Neural cell (in vitro differentiated cells): ENCODE measurements around the gene SEPTIN8. TPM values are rescaled to one million over a fixed set of nuclear protein-coding genes. Genes with fewer than 3 reads are reported as not detected.

ENCODE experiments used
- H2AFZ ChIP-seq: fragments of 200-600, 300-800 bp; sonication (generic), shearing (Covaris generic); 2 replicates; pipeline ENCODE4 v1.6.0; 2014; ENCODE audit warnings: low read depth, mild to moderate bottlenecking, antibody characterized with exemption, low read length, moderate library complexity
- H3F3A ChIP-seq: fragments of 200-600 bp; shearing (Covaris generic); 2 replicates; pipeline ENCODE4 v1.6.1; 2016; ENCODE audit warnings: mild to moderate bottlenecking, moderate library complexity, mixed read lengths, antibody characterized with exemption, low read length; ENCODE audit not compliant: insufficient read depth, poor library complexity, severe bottlenecking
- H3K27ac ChIP-seq: fragments of 200-600, 300-800 bp; sonication (generic), shearing (Covaris generic); 2 replicates; pipeline ENCODE4 v1.5.1; 2014; ENCODE audit warnings: mild to moderate bottlenecking, low read length, moderate library complexity
- H3K27me3 ChIP-seq: fragments of 300-800, 200-600 bp; sonication (generic), shearing (Covaris generic); 2 replicates; pipeline ENCODE4 v1.6.0; 2014; ENCODE audit warnings: mild to moderate bottlenecking, low read depth, low read length, moderate library complexity; ENCODE audit not compliant: insufficient read depth
- H3K36me3 ChIP-seq: fragments of 300-800, 200-600 bp; sonication (generic), shearing (Covaris generic); 2 replicates; pipeline ENCODE4 v1.5.1; 2014; ENCODE audit warnings: mild to moderate bottlenecking, antibody characterized with exemption, low read length, moderate library complexity; ENCODE audit not compliant: insufficient read depth
- H3K4me2 ChIP-seq: fragments of 300-800, 200-600 bp; sonication (generic), shearing (Covaris generic); 2 replicates; pipeline ENCODE4 v1.6.0; 2014; ENCODE audit warnings: mild to moderate bottlenecking, low read length
- H3K4me3 ChIP-seq: fragments of 300-800, 200-600 bp; sonication (generic), shearing (Covaris generic); 2 replicates; pipeline ENCODE4 v1.5.1; 2014; ENCODE audit warnings: mild to moderate bottlenecking, low read length, moderate library complexity
- H3K79me2 ChIP-seq: fragments of 200-600 bp; shearing (Covaris generic); replicated peaks from 2 replicates; pipeline ENCODE4 v1.6.0; 2014; ENCODE audit warnings: mild to moderate bottlenecking, low read length, moderate library complexity; ENCODE audit not compliant: insufficient read depth
- H3K9ac ChIP-seq: fragments of 300-800, 200-600 bp; sonication (generic), shearing (Covaris generic); 2 replicates; pipeline ENCODE4 v1.6.1; 2016; ENCODE audit warnings: mild to moderate bottlenecking, low read length, mixed read lengths
- H3K9me2 ChIP-seq: fragments of 200-600 bp; shearing (Covaris generic); 2 replicates; pipeline ENCODE4 v1.6.1; 2016; ENCODE audit warnings: mild to moderate bottlenecking, low read length, mixed read lengths; ENCODE audit not compliant: insufficient read depth
- H3K9me3 ChIP-seq: fragments of 200-600, 300-800 bp; sonication (generic), shearing (Covaris generic); 2 replicates; pipeline ENCODE4 v1.6.1; 2016; ENCODE audit warnings: mild to moderate bottlenecking, mixed run types, low read length, moderate library complexity, mixed read lengths
- H4K20me1 ChIP-seq: fragments of 200-600 bp; shearing (Covaris generic); 2 replicates; pipeline ENCODE4 v1.6.1; 2016; ENCODE audit warnings: mild to moderate bottlenecking, mixed run types; ENCODE audit not compliant: insufficient read depth
- EP300 ChIP-seq: fragments of 450-650 bp; conservative IDR thresholded peaks from 2 replicates; pipeline ENCODE4 v1.6.1; 2014; ENCODE audit warnings: antibody characterized with exemption, mild to moderate bottlenecking, moderate library complexity; ENCODE audit not compliant: poor library complexity, severe bottlenecking
- EZH2 ChIP-seq: fragments of 200-600, 300-800 bp; shearing (Covaris generic), sonication (generic); IDR thresholded peaks from 2 replicates; pipeline ENCODE4 v1.6.1; 2014; ENCODE audit warnings: antibody characterized with exemption, low read length, borderline replicate concordance, mild to moderate bottlenecking; ENCODE audit not compliant: insufficient read depth, poor library complexity, severe bottlenecking
- MXI1 ChIP-seq: fragments of 450-650 bp; conservative IDR thresholded peaks from 2 replicates; pipeline ENCODE4 v1.6.1; 2014; ENCODE audit warnings: antibody characterized with exemption, mild to moderate bottlenecking; ENCODE audit not compliant: poor library complexity, severe bottlenecking
- POLR2AphosphoS5 ChIP-seq: IDR thresholded peaks from 2 replicates; pipeline ENCODE4 v1.6.1; 2012
- RAD21 ChIP-seq: fragments of 450-650 bp; conservative IDR thresholded peaks from 2 replicates; pipeline ENCODE4 v1.6.1; 2014; ENCODE audit warnings: antibody characterized with exemption, mild to moderate bottlenecking, moderate library complexity
- SMC3 ChIP-seq: fragments of 450-650 bp; conservative IDR thresholded peaks from 2 replicates; pipeline ENCODE4 v1.6.1; 2014; ENCODE audit warnings: antibody characterized with exemption, mild to moderate bottlenecking, moderate library complexity; ENCODE audit not compliant: poor library complexity
- TAF1 ChIP-seq: IDR thresholded peaks from 2 replicates; pipeline ENCODE4 v1.6.1; 2012; ENCODE audit warnings: low read depth
- polyA plus RNA-seq: library from polyadenylated mRNA; depleted of rRNA; stranded (reverse); fragments of >200 nt; gene quantifications from 2 replicates; pipeline ENCODE4 v1.2.3, GENCODE V29; 2014
- TF ChIP-seq, protein P1 (sequence below): fragments of 450-650 bp; IDR thresholded peaks from 2 replicates; pipeline ENCODE4 v1.5.1; 2014; ENCODE audit warnings: antibody characterized with exemption, mild to moderate bottlenecking, moderate library complexity; ENCODE audit not compliant: poor library complexity, severe bottlenecking
- TF ChIP-seq, protein P2 (sequence below): IDR thresholded peaks from 2 replicates; pipeline ENCODE4 v1.6.1; 2012; ENCODE audit warnings: borderline replicate concordance

SEPTIN8 gene
- polyA plus RNA-seq, 1 donor from 2014 or later = 37.7 TPM

DNA sequence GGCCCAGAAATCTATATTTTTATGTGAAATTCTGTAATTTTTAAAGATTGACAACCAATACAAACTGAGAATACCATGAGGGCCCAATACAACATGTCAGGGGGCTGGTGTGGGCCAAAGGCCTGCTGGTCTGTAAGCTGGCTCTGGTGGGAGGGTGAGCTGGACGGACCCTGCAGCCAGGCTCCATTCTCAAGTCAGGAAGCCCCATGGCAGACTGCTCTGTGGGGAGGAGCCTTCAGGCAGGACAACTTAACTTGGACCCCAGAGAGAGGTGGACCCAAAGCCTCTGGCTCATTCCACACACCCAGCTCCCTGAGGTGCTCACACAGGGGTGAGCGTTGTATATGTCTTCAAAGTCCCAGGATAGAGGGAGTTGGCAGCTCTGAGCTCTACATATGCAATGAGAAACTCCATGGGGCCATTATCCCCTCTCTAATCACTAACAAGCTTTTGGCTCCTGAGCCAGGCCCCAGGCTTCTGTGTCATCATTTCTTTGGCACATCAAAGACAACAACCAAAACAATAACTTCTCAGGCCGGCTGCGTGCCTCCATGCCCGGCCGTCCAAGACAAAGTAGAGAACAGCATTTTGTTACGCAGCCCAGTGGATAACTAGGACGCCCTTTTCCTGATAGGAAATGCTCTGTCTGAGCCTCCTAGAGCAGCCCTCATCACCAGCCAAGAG lies 6.4 kb downstream of the SEPTIN8 start:
- Histone ChIP-seq H2AFZ (no peak overlapping the region), H3K27me3 (no peaks in the 10 kb centered on the region), H3K36me3 (no peaks in the 10 kb centered on the region), H4K20me1 (no peaks in the 10 kb centered on the region), H3K9me3 (no peaks in the 10 kb centered on the region), H3K27ac (no peak overlapping the region), H3F3A (no peaks in the 10 kb centered on the region), H3K4me2 (no peak overlapping the region), H3K9me2 (no peaks in the 10 kb centered on the region), H3K4me3 (no peak overlapping the region), H3K9ac (no peak overlapping the region), H3K79me2 (peaks cover 21% of the 10 kb centered on the region)
- no peak for TF ChIP-seq MXI1
- TF ChIP-seq TAF1 = no peak
- no peak for TF ChIP-seq SMC3
- TF ChIP-seq, protein P1, sequence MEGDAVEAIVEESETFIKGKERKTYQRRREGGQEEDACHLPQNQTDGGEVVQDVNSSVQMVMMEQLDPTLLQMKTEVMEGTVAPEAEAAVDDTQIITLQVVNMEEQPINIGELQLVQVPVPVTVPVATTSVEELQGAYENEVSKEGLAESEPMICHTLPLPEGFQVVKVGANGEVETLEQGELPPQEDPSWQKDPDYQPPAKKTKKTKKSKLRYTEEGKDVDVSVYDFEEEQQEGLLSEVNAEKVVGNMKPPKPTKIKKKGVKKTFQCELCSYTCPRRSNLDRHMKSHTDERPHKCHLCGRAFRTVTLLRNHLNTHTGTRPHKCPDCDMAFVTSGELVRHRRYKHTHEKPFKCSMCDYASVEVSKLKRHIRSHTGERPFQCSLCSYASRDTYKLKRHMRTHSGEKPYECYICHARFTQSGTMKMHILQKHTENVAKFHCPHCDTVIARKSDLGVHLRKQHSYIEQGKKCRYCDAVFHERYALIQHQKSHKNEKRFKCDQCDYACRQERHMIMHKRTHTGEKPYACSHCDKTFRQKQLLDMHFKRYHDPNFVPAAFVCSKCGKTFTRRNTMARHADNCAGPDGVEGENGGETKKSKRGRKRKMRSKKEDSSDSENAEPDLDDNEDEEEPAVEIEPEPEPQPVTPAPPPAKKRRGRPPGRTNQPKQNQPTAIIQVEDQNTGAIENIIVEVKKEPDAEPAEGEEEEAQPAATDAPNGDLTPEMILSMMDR = no peak
- no peak for TF ChIP-seq POLR2AphosphoS5
- TF ChIP-seq EZH2 = no peak
- no peak for TF ChIP-seq EP300
- TF ChIP-seq, protein P2, sequence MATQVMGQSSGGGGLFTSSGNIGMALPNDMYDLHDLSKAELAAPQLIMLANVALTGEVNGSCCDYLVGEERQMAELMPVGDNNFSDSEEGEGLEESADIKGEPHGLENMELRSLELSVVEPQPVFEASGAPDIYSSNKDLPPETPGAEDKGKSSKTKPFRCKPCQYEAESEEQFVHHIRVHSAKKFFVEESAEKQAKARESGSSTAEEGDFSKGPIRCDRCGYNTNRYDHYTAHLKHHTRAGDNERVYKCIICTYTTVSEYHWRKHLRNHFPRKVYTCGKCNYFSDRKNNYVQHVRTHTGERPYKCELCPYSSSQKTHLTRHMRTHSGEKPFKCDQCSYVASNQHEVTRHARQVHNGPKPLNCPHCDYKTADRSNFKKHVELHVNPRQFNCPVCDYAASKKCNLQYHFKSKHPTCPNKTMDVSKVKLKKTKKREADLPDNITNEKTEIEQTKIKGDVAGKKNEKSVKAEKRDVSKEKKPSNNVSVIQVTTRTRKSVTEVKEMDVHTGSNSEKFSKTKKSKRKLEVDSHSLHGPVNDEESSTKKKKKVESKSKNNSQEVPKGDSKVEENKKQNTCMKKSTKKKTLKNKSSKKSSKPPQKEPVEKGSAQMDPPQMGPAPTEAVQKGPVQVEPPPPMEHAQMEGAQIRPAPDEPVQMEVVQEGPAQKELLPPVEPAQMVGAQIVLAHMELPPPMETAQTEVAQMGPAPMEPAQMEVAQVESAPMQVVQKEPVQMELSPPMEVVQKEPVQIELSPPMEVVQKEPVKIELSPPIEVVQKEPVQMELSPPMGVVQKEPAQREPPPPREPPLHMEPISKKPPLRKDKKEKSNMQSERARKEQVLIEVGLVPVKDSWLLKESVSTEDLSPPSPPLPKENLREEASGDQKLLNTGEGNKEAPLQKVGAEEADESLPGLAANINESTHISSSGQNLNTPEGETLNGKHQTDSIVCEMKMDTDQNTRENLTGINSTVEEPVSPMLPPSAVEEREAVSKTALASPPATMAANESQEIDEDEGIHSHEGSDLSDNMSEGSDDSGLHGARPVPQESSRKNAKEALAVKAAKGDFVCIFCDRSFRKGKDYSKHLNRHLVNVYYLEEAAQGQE = no peak
- TF ChIP-seq RAD21 = no peak

DNA sequence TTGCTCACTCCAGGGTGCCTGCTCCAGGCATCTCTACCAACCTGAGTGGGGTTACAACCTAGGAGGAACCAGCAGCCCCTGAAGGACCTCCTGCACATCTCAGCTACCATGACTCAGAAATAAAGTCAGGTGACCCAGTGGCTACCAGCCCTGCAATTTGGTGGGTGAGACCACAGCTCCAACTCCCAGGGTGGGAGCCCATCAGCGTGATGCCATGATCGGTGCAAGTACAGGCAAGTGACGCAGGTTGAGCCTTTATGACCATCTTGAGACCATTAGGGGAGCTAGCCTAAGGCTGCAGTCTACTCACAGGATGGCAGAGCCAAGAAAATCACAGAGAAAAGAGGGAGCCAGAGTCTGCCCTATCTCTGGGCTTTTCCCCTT lies 8.6 kb downstream of the SEPTIN8 start:
- no peaks in the 10 kb centered on the region for H3F3A ChIP-seq
- H3K9me2 ChIP-seq = no peaks in the 10 kb centered on the region
- no peak overlapping the region for H3K9ac ChIP-seq
- no peak overlapping the region for H2AFZ ChIP-seq
- no peaks in the 10 kb centered on the region for H4K20me1 ChIP-seq
- H3K27me3 ChIP-seq = no peaks in the 10 kb centered on the region
- H3K4me3 ChIP-seq = no peak overlapping the region
- no peak overlapping the region for H3K27ac ChIP-seq
- no peak for TF ChIP-seq EP300
- TF ChIP-seq EZH2 = no peak
- TF ChIP-seq, protein P2 = no peak
- no peak for TF ChIP-seq TAF1
- TF ChIP-seq SMC3 = no peak
- no peak for TF ChIP-seq POLR2AphosphoS5
- TF ChIP-seq RAD21 = no peak
- TF ChIP-seq MXI1 = no peak
- H3K4me2 ChIP-seq = no peak overlapping the region
- H3K79me2 ChIP-seq = peaks cover 8% of the 10 kb centered on the region
- H3K9me3 ChIP-seq = no peaks in the 10 kb centered on the region
- H3K36me3 ChIP-seq = no peaks in the 10 kb centered on the region
